Measurements from ENCODE around the gene FADS2.

FADS2 gene

GRCh38 chr11:61866958-61867343 lies 38.9 kb downstream of the FADS2 start:
- no peak overlapping the region for H3K4me3 ChIP-seq (replicated peaks; ENCODE audit: low read depth, low read length)
- DNase-seq (ENCODE audit: extremely low read depth, low read depth), result no peak
- TF ChIP-seq, protein P1, sequence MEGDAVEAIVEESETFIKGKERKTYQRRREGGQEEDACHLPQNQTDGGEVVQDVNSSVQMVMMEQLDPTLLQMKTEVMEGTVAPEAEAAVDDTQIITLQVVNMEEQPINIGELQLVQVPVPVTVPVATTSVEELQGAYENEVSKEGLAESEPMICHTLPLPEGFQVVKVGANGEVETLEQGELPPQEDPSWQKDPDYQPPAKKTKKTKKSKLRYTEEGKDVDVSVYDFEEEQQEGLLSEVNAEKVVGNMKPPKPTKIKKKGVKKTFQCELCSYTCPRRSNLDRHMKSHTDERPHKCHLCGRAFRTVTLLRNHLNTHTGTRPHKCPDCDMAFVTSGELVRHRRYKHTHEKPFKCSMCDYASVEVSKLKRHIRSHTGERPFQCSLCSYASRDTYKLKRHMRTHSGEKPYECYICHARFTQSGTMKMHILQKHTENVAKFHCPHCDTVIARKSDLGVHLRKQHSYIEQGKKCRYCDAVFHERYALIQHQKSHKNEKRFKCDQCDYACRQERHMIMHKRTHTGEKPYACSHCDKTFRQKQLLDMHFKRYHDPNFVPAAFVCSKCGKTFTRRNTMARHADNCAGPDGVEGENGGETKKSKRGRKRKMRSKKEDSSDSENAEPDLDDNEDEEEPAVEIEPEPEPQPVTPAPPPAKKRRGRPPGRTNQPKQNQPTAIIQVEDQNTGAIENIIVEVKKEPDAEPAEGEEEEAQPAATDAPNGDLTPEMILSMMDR (IDR thresholded peaks at IDR 0.05; ENCODE audit: low read depth, low read length, missing control alignments), result no peak

GRCh38 chr11:61868571-61869428 lies 40.7 kb downstream of the FADS2 start:
- no peak for DNase-seq (ENCODE audit: extremely low read depth, low read depth)
- TF ChIP-seq, protein P1 (IDR thresholded peaks at IDR 0.05; ENCODE audit: low read depth, low read length, missing control alignments), result no peak
- H3K4me3 ChIP-seq (replicated peaks; ENCODE audit: low read depth, low read length), result no peak overlapping the region

GRCh38 chr11:61869429-61869707 lies 41.3 kb downstream of the FADS2 start:
- no peak for DNase-seq (ENCODE audit: extremely low read depth, low read depth)
- TF ChIP-seq, protein P1 (IDR thresholded peaks at IDR 0.05; ENCODE audit: low read depth, low read length, missing control alignments), result no peak
- no peak overlapping the region for H3K4me3 ChIP-seq (replicated peaks; ENCODE audit: low read depth, low read length)

DNA sequence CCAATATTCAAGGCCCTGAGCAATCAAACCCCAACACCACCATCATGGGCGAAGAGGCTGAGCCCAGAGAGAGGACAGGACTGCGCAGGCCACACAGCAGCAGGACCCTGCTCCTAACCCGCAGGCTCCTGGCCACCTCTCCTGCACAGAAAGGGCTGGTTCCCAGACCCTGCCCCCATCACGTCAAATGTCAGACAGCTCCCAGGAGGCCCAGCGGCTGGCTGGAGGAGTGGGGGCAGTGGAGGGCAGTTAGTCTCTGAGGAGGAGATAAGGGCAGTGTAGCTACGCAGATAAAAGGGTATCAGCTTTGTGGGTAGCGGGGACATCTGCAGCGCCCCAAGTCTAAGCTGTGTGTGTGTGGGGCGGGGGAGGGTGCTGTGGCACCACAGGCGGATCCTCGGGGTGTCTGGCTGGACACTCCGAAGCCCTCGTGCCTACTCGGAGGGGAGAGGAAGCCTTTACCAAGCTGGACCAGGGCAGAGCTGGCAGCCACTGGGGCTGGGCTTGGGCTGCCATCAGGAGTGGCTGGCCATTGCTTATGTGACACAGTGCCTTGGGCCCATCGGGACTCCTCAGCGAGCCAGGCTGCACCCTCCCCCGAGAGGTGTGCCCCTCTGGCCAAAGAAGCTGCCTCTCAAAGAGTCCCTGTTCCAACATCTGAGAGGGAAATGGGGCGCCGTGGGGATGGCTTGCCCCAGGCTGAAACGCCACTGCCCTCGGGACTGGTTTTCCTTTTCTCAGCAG lies 41.8 kb downstream of the FADS2 start:
- no peak for DNase-seq (ENCODE audit: extremely low read depth, low read depth)
- TF ChIP-seq, protein P1 (IDR thresholded peaks at IDR 0.05; ENCODE audit: low read depth, low read length, missing control alignments), result no peak
- H3K4me3 ChIP-seq (replicated peaks; ENCODE audit: low read depth, low read length), result no peak overlapping the region

GRCh38 chr11:61870541-61871031 lies 42.5 kb downstream of the FADS2 start:
- DNase-seq (ENCODE audit: extremely low read depth, low read depth), result no peak
- TF ChIP-seq, protein P1 (IDR thresholded peaks at IDR 0.05; ENCODE audit: low read depth, low read length, missing control alignments), result no peak
- no peak overlapping the region for H3K4me3 ChIP-seq (replicated peaks; ENCODE audit: low read depth, low read length)

DNA sequence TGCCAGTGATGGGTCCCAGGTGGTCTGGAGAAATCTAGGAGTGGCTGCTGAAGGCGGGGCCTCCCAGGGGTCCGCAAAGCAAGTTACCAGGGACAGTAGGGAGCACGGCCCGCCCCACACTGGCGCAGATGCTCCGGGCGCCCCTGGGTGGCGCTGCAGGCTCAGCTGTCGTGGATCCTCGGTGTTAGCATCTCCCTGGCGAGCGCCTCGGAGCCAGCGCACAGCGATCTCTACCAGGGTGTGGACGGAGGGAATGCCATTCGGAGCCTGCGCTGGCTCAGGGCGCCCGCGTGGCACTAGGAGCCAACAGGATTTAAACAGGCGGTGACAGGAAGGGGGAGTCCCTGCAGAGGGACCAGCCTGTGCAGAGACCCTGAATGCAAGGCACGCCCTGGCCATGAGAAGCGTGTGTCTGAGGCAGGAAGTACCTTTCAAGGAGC lies 43.1 kb downstream of the FADS2 start:
- TF ChIP-seq, protein P1 (IDR thresholded peaks at IDR 0.05; ENCODE audit: low read depth, low read length, missing control alignments), result peak; percentile 96
- H3K4me3 ChIP-seq (replicated peaks; ENCODE audit: low read depth, low read length), result peak overlapping the region; percentile 3; the same call in 1 of the 2 replicates
- DNase-seq (ENCODE audit: extremely low read depth, low read depth), result peak; percentile 50

Data from HFF-Myc (cell line).